Activated naive CD4-positive, alpha-beta T cell treated with anti-CD3 and anti-CD28 coated beads, Interleukin-2, amount 10 ng/mL, durations not matched to agents 7 days and 5 days (primary cell): ENCODE results near the gene MAPK4.

ENCODE experiments used
- CTCF ChIA-PET: fragments of 350-600 bp; sonication (Branson Sonifier 250); formaldehyde crosslinking; loops from one replicate; lab custom pipeline; 2021; ENCODE audit warnings: antibody characterized with exemption; lab: Charles Lee
- DNase-seq: peaks from one replicate; pipeline ENCODE4 v3.0.0-alpha.2; 2020
- H3K27ac Mint-ChIP-seq: one replicate; pipeline ENCODE4 v1.8.0; 2021; ENCODE audit warnings: mild to moderate bottlenecking, moderate library complexity, mixed read lengths
- H3K27me3 Mint-ChIP-seq: one replicate; pipeline ENCODE4 v1.8.0; 2021; ENCODE audit warnings: mild to moderate bottlenecking, mixed read lengths
- H3K36me3 Mint-ChIP-seq: one replicate; pipeline ENCODE4 v1.8.0; 2021; ENCODE audit warnings: mixed read lengths
- H3K4me1 Mint-ChIP-seq: one replicate; pipeline ENCODE4 v1.8.0; 2021; ENCODE audit warnings: mixed read lengths
- H3K4me3 Mint-ChIP-seq: one replicate; pipeline ENCODE4 v1.8.0; 2021; ENCODE audit warnings: mild to moderate bottlenecking, moderate library complexity, mixed read lengths
- H3K9me3 Mint-ChIP-seq: one replicate; pipeline ENCODE4 v1.8.0; 2021; ENCODE audit warnings: mixed read lengths

The MAPK4 gene

DNA sequence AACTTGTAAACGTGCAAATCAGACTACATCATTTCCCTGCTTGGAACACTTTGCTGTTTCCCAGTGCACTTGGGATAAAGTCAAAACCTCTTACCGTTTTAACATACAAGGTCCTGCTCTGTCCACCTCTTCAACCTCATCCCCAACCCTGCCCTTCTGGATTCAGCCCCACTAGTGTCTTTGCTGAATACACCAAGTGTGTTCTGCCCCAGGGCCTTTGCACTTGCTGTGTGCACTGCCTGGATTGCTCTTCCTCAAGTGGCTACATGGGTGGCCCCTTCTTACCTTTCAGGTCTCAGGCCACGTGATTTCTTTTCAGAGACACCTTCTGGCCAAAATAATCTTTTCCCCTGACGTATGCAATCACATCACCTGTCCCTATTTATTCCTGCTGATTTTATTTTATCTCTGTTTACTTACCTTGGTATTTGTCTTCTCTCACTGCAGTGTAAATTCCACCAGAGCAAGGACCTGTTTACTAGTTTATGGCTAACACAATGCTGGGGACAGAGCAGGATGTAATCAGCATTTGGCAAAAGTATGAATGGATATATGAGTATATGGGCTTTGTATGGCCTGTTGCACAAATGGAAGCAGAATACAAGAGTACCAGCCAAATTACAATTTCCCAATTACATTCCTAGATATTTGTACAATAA, 63.9 kb downstream of the MAPK4 start:
- H3K4me1 Mint-ChIP-seq: no peaks in the 10 kb centered on the region
- no peaks in the 10 kb centered on the region for H3K36me3 Mint-ChIP-seq
- DNase-seq: no peak
- H3K27ac Mint-ChIP-seq: no peak overlapping the region
- peaks cover 16% of the 10 kb centered on the region for H3K27me3 Mint-ChIP-seq
- CTCF ChIA-PET: no interaction called here
- H3K4me3 Mint-ChIP-seq: no peak overlapping the region
- H3K9me3 Mint-ChIP-seq: no peaks in the 10 kb centered on the region

DNA sequence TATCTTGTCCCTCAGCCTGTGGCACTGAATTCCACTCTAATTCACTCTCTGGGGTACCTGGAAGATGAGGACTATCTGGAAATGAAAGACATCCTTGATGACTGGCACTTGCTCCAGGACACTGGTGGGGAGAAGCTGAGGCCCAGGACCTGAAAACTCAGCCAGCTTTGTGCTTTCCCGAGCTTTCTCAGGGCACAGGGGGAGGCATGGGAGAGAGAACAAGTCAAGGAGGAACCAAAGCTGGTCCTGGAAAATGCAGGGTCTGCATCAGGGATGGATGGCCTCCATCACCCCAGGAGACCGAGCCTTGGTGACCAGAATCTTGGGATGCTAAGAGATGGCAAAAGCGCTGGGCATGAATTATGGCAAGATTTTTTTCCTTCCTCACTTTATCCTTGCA, 65.1 kb downstream of the MAPK4 start:
- no peak overlapping the region for H3K4me3 Mint-ChIP-seq
- peaks cover 16% of the 10 kb centered on the region for H3K27me3 Mint-ChIP-seq
- CTCF ChIA-PET: no interaction called here
- no peaks in the 10 kb centered on the region for H3K36me3 Mint-ChIP-seq
- DNase-seq: no peak
- no peaks in the 10 kb centered on the region for H3K9me3 Mint-ChIP-seq
- H3K27ac Mint-ChIP-seq: no peak overlapping the region
- no peaks in the 10 kb centered on the region for H3K4me1 Mint-ChIP-seq

DNA sequence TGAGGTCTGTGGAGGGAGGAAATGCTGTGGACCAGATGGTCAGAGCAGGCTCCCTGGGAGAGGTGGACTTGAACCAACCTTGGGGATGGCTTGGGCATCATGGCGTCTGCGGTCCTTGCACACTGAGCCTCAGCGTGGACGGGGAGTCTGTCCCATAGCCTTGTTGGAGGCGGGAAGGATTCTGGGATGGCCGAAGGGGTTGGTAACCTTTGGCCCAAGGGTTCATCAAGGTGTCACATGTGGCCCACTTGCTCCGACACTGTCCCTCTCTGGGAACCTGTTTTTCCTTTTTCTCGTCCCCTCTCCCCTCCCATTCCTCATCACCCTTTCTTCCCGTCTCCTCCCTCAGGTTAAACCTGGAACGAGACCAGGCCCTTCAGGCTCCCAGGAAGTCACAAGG, 66.4 kb downstream of the MAPK4 start:
- no peak for DNase-seq
- Mint-ChIP-seq H3K27me3 (peaks cover 16% of the 10 kb centered on the region), H3K4me3 (no peak overlapping the region), H3K9me3 (no peaks in the 10 kb centered on the region), H3K4me1 (no peaks in the 10 kb centered on the region), H3K27ac (no peak overlapping the region), H3K36me3 (no peaks in the 10 kb centered on the region)
- CTCF ChIA-PET: no interaction called here

DNA sequence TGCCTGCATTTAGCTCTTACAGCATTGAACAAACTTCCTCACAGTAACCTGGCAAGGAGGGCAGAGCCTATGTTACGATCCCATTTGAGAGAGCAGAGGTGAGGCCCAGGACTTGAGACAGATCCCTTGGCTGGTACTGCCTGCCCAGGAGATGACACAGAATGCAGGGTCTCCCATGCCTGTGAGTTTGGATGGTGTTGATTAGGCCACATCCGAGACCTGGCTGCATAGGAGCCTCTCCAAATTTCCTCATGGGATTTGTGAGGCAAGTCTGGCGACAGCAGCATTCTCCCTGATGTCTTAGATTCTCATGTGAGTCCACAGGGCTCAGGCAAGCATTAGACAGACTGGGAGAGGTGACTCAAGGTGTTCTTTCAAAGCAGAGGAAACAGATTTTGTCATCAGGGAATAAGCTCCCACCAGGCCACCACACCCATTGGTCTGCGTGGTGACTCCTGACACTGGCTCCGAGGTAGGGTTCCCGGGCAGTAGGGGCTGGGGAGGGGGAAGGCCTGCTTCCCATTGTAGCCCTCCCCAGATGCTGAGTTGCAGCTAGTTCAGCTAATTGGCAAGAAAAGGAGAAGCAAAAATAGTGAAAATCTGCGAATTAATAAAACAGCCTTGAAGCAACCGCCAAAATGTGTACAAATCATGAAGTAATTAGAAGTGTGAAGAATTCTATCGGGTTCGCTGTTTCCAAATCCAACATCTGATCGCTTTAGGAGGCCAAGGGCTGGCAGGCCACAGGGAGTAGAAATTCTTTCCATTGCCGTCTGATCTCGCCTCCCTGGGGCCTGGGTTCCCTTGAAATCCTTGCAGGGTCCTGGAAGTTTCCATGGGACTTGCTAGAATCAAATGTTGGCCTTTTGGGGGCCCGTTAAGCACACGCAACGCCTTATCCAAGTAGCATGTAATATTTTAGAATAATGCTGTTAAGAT, 68.0 kb downstream of the MAPK4 start:
- no peak for DNase-seq
- no peaks in the 10 kb centered on the region for H3K9me3 Mint-ChIP-seq
- H3K27me3 Mint-ChIP-seq: peaks cover 8% of the 10 kb centered on the region
- no peak overlapping the region for H3K4me3 Mint-ChIP-seq
- no peaks in the 10 kb centered on the region for H3K36me3 Mint-ChIP-seq
- H3K27ac Mint-ChIP-seq: no peak overlapping the region
- CTCF ChIA-PET: no interaction called here
- no peaks in the 10 kb centered on the region for H3K4me1 Mint-ChIP-seq

DNA sequence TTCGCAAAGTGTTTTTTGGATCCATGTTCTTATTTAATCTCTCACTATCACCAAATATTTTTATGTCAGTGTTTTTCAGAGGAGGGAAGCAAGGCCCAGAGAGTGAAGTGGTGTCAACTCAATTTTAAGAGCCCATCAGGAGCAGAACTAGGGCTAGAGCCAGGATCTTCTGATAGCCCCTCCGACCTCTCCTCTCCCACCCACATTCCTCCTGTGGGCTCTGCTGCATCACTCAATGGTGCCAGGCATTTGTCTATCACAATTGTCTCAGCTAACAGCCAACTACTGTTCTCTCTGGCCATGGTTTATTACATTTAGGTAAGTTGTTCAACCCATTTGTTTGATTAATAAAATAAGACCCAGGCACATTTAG, 68.6 kb downstream of the MAPK4 start:
- no peak overlapping the region for H3K27ac Mint-ChIP-seq
- no peaks in the 10 kb centered on the region for H3K9me3 Mint-ChIP-seq
- CTCF ChIA-PET: no interaction called here
- H3K4me1 Mint-ChIP-seq: no peaks in the 10 kb centered on the region
- H3K36me3 Mint-ChIP-seq: no peaks in the 10 kb centered on the region
- H3K27me3 Mint-ChIP-seq: peaks cover 3% of the 10 kb centered on the region
- DNase-seq: no peak
- no peak overlapping the region for H3K4me3 Mint-ChIP-seq

DNA sequence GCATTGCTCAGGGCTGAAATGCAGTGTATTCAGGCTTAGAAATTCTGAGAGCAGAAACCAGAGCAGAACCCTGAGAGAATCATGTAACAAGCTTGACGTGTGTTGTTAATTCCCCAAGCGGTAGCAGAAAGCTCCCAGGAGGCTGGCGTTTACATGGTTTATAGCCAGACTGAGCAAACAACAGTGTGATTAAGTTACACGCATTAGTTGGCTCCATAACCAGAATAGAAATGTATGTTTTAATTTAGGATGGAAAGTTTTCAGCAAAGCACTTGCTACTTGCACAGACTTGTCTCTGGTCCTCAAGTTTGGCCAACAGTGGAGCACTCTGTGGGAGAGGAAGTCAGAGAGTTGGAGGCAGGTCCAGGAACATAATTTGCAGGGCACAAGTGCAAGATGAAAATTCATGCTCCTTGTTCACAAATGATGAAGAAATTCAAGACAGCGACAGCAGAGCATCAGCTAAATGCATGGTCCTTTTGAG, 69.3 kb downstream of the MAPK4 start:
- Mint-ChIP-seq H3K27me3 (no peaks in the 10 kb centered on the region), H3K9me3 (no peaks in the 10 kb centered on the region), H3K27ac (no peak overlapping the region), H3K4me1 (no peaks in the 10 kb centered on the region), H3K4me3 (no peak overlapping the region), H3K36me3 (no peaks in the 10 kb centered on the region)
- CTCF ChIA-PET: no interaction called here
- DNase-seq: no peak

DNA sequence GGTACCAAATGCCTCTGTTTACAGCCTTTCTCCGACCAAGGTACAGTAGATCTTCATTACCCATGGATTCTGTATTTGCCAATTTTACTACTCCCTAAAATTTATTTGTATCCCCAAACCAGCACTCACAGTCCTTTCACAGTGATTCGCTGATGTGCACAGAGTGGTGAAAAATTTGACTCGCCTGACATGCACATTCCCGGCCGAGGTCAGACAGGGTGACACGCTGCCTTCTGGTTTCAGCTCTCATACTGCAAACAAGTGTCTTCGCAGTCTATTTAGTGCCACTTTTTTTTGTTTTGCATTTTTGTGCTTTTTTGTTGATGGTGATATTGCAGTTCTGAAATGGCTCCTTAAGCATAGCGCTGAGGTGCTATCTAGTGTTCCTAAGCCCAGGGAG, 71.0 kb downstream of the MAPK4 start:
- H3K4me1 Mint-ChIP-seq: no peaks in the 10 kb centered on the region

DNA sequence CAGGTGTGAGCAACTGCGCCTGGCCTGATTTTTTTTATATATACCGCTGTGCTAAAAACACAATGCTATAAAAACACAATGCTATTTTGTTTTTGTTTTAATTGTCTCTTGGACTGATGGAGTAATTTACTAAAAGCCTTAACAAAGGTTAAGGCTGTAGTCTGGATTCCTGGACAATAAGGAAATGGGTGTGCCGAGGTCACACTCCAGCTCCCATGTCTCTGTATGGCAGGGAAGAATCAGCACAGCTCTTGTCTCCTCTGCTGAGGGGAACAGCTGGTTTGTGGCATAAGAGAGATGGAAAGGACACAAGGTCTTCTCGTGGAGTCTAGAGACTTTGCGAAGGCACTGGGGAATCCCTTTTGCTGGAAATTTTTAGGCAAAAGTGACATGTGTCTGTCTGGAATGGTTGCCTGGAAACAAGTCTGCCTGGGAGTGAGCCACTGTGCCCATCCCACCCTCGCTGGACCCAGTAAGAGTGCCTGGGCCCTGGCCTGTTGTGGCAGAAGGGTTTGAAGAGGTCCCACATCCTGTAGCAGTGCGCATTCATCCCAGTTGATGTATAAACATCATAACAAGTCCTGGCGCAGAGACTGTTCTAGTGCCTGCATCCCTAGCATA, 73.1 kb downstream of the MAPK4 start:
- Mint-ChIP-seq H3K4me1 (no peaks in the 10 kb centered on the region), H3K27me3 (no peaks in the 10 kb centered on the region), H3K27ac (no peak overlapping the region), H3K4me3 (no peak overlapping the region), H3K9me3 (no peaks in the 10 kb centered on the region), H3K36me3 (no peaks in the 10 kb centered on the region)
- DNase-seq: no peak
- CTCF ChIA-PET: no interaction called here

More for the DNA sequence above, 71.0 kb downstream of the MAPK4 start:
- Mint-ChIP-seq H3K4me3 (no peak overlapping the region), H3K27me3 (no peaks in the 10 kb centered on the region), H3K9me3 (no peaks in the 10 kb centered on the region), H3K27ac (no peak overlapping the region), H3K36me3 (no peaks in the 10 kb centered on the region)
- CTCF ChIA-PET: no interaction called here
- no peak for DNase-seq

DNA sequence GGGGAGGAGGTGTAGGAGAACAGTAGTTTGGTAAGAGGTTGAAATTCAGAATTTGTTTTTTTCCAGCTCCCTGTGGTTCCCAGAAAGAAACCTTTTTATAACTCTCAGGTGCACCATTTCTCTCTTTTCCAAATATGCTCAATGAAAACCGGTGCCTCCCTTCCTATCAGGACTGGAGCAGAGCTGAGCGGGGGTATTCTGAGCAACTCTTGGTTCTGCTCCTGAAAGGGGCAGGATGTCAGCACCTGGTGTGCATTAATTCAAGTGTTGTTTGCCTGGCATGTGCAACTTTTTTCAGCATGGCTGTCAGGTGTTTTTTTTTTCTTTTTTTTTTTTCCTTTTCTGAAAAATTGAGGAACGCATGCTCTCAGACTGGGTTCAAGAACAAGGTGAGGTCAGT, 74.1 kb downstream of the MAPK4 start:
- Mint-ChIP-seq H3K4me3 (no peak overlapping the region), H3K9me3 (no peaks in the 10 kb centered on the region), H3K36me3 (no peaks in the 10 kb centered on the region), H3K27ac (no peak overlapping the region), H3K27me3 (peaks cover 7% of the 10 kb centered on the region), H3K4me1 (no peaks in the 10 kb centered on the region)
- DNase-seq: no peak
- CTCF ChIA-PET: no interaction called here

DNA sequence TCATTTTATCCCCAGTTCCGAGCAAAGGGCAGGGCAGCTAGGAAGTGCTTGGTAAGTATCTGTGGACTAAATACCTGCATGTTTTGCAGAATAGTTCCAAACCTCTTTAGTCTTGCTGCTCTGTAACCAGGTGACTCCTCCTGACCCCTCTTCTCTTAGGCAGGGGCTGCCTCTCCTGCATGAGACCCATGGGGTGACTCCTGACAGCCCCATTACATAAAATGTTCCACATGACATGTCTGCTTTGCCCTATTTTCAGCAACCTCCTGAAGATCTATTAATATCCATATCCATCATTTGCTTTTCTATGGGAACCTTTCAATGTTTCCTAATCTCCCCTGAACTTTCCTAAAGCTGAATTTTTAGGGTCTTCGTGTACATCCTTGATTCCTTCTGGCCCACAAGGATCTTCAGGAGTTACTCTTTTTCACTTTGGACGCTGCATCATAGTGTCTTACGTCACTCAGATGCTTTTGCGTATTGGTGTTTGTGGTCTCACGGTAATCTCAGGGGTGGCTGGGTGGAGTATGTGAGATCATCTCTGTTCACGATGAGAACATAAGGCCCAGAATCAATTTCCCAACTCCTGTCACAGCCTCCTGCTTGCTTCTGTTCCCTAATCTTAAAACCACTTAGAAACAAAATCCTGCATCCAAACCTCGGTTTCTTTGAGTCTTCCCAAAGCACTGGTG, 76.6 kb downstream of the MAPK4 start:
- Mint-ChIP-seq H3K4me1 (no peaks in the 10 kb centered on the region), H3K27me3 (peaks cover 8% of the 10 kb centered on the region), H3K36me3 (no peaks in the 10 kb centered on the region), H3K4me3 (no peak overlapping the region), H3K9me3 (no peaks in the 10 kb centered on the region), H3K27ac (no peak overlapping the region)
- no peak for DNase-seq
- CTCF ChIA-PET: no interaction called here

DNA sequence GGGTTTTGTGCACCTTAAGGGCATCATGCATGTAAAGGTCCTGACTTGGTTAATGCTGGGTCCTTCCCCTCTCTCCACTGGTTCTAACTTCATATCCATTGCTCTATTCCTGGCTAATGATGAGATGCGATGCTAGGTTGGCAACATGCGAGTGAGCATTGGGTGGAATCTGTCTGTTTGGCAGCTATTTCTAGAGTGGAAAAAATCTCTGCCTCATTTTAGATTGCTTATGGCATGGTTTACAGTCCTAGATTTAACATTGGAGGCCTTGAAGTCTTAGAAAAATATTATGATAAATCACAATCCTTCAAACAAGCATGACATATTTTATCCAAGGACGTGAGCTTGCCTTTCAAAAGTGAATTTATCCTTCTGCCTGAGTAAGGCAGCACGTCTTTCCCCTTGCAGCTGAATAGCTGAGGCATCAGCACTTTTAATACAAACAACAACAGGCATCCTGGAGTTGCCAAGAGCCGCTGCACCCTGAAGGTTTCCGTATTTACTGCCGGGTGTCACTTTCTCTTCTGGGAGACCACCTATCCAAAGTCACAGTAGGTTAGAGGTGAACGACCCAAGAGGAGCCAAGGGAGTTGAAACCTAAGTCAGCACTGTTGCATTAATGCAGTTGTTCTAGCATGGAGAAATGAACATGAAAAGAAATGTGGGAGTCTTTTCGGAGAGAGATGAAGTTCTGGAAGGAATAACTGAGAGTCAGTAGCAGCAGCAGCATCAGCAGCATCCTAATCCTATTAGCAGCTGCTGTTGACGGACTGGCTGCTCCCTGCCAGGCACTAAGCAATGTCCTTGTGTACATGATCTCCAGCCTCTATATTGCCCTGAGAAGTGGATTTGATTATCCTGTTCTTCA, 78.4 kb downstream of the MAPK4 start:
- Mint-ChIP-seq H3K27me3 (peaks cover 8% of the 10 kb centered on the region), H3K27ac (no peak overlapping the region), H3K9me3 (no peaks in the 10 kb centered on the region), H3K4me3 (no peak overlapping the region), H3K36me3 (no peaks in the 10 kb centered on the region), H3K4me1 (no peaks in the 10 kb centered on the region)
- CTCF ChIA-PET: no interaction called here
- DNase-seq: no peak

DNA sequence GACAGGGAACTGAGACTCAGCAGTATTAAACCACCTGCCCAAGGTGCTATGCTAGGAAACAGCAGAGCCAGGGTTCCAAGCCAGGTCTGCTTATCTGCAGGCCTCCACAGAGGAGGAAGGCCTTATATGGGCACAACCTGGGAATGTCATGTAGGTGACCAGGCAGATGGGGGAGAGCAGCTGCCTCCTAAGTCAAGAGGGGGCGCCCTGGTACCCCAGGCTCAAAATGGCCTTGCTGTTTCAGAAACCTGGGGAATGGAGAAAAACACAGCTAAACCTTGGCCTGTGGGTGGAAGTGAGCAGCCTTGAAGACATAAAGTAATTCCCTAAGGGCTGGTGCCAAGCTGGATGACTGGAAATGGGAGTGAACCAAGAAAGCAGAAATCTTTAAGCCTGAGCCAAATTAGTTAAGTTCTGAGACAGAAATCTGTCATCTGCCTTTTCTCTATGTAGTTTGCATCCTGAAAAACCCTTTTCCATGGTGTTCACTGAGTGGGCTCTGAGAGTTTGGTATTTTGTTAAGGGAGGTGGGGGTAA, 79.1 kb downstream of the MAPK4 start:
- H3K27me3 Mint-ChIP-seq: peaks cover 8% of the 10 kb centered on the region
- H3K36me3 Mint-ChIP-seq: no peaks in the 10 kb centered on the region
- H3K4me3 Mint-ChIP-seq: no peak overlapping the region
- no peak overlapping the region for H3K27ac Mint-ChIP-seq
- CTCF ChIA-PET: no interaction called here
- no peaks in the 10 kb centered on the region for H3K4me1 Mint-ChIP-seq
- H3K9me3 Mint-ChIP-seq: no peaks in the 10 kb centered on the region
- no peak for DNase-seq

DNA sequence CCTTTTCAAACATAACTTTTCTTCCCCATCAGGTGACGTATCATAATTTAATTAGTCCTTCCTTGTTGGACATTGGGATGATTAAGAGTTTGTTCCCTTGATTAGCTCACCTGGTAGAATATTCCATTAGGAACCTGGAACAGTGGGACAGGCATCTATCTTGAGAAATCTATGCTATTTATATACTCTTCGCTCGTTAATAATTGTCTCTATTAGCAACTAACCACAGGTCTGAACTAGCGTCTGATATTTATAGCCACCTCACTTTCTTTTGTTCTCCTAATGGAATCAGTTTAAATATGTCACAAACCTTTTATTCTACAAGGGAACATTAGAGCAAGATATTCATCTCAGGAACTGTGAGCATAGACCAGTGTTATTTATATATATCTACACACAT, 79.8 kb downstream of the MAPK4 start:
- no peak for DNase-seq

More for the DNA sequence above, 79.8 kb downstream of the MAPK4 start:
- no peak overlapping the region for H3K27ac Mint-ChIP-seq
- H3K27me3 Mint-ChIP-seq: peaks cover 8% of the 10 kb centered on the region
- no peaks in the 10 kb centered on the region for H3K9me3 Mint-ChIP-seq
- H3K4me1 Mint-ChIP-seq: no peaks in the 10 kb centered on the region
- CTCF ChIA-PET: no interaction called here
- H3K4me3 Mint-ChIP-seq: no peak overlapping the region
- H3K36me3 Mint-ChIP-seq: no peaks in the 10 kb centered on the region
